ENCODE results near the gene C2CD5. TPM values are rescaled to one million over a fixed set of nuclear protein-coding genes. Genes with fewer than 3 reads are reported as not detected.
"Not testable (repeated sequence)": the region's sequence is repeated elsewhere in the genome, so short reads cannot be mapped to it uniquely, and the experiment has no call there.

The C2CD5 gene
- total RNA-seq, 6 donors from 2014 or later = 20.8 to 56.6 (median 36.6) TPM

- H3K27me3 ChIP-seq = no peaks in the 10 kb centered on the region
- WGBS, 2 donors = 84% methylated on average over 4 of the region's 4 CpGs
- no peak for ATAC-seq (ENCODE audit: low FRiP score in 2 of 2)
- DNase-seq = no peak
- TF ChIP-seq EP300 (IDR thresholded peaks at IDR 0.05) (no peak), CTCF (IDR thresholded peaks at IDR 0.05) (no peak), POLR2A (IDR thresholded peaks at IDR 0.05) (no peak), POLR2AphosphoS5 (IDR thresholded peaks at IDR 0.05) (no peak)
- no peak overlapping the region for H3K4me3 ChIP-seq
- peaks cover 0 to 19% (median 0%) of the 10 kb centered on the region in 4 donors for H3K36me3 ChIP-seq
- no peak overlapping the region for H3K27ac ChIP-seq
- H3K9me3 ChIP-seq = no peaks in the 10 kb centered on the region
- H3K4me1 ChIP-seq = no peaks in the 10 kb centered on the region
Observed at GRCh38 chr12:22500100-22500499, 44.2 kb downstream of the C2CD5 start.

- Histone ChIP-seq H3K4me3 (no peak overlapping the region), H3K4me1 (no peaks in the 10 kb centered on the region), H3K9me3 (no peaks in the 10 kb centered on the region), H3K27ac (no peak overlapping the region), H3K36me3 (peaks cover 0 to 16% (median 0%) of the 10 kb centered on the region in 4 donors), H3K27me3 (no peaks in the 10 kb centered on the region)
- ATAC-seq (ENCODE audit: low FRiP score in 2 of 2) = no peak
- no peak for TF ChIP-seq EP300 (IDR thresholded peaks at IDR 0.05)
- no peak for TF ChIP-seq POLR2A (IDR thresholded peaks at IDR 0.05)
- TF ChIP-seq CTCF (IDR thresholded peaks at IDR 0.05) = no peak
- TF ChIP-seq POLR2AphosphoS5 (IDR thresholded peaks at IDR 0.05) = no peak
- 90 to 96% methylated on average over 2 of the region's 2 CpGs for WGBS, 2 donors
- no peak for DNase-seq
Observed at GRCh38 chr12:22499445-22499844, 44.9 kb downstream of the C2CD5 start.

GRCh38 chr12:22494319-22494718, 50.0 kb downstream of the C2CD5 start:
- 76 to 79% methylated on average over 1 of the region's 1 CpG for WGBS, 2 donors
- ATAC-seq (ENCODE audit: low FRiP score in 2 of 2) = no peak
- DNase-seq = no peak
- TF ChIP-seq CTCF (IDR thresholded peaks at IDR 0.05) = no peak
- TF ChIP-seq EP300 (IDR thresholded peaks at IDR 0.05) = no peak
- no peak for TF ChIP-seq POLR2AphosphoS5 (IDR thresholded peaks at IDR 0.05)
- no peak for TF ChIP-seq POLR2A (IDR thresholded peaks at IDR 0.05)
- H3K4me3 ChIP-seq = no peak overlapping the region
- no peaks in the 10 kb centered on the region for H3K4me1 ChIP-seq
- no peaks in the 10 kb centered on the region for H3K9me3 ChIP-seq
- peaks cover 13 to 32% (median 15%) of the 10 kb centered on the region in 4 donors for H3K36me3 ChIP-seq
- no peak overlapping the region for H3K27ac ChIP-seq
- no peaks in the 10 kb centered on the region for H3K27me3 ChIP-seq

GRCh38 chr12:22491034-22491433, 53.3 kb downstream of the C2CD5 start:
- DNase-seq (no peak), ATAC-seq (ENCODE audit: low FRiP score in 2 of 2) (no peak)
- Histone ChIP-seq H3K27me3 (no peaks in the 10 kb centered on the region), H3K9me3 (no peaks in the 10 kb centered on the region), H3K36me3 (peaks cover 14 to 49% (median 20%) of the 10 kb centered on the region in 4 donors), H3K4me3 (no peak overlapping the region), H3K4me1 (no peaks in the 10 kb centered on the region), H3K27ac (no peak overlapping the region)
- WGBS, 2 donors = 86 to 89% methylated on average over 1 of the region's 1 CpG
- no peak for TF ChIP-seq CTCF (IDR thresholded peaks at IDR 0.05)
- no peak for TF ChIP-seq EP300 (IDR thresholded peaks at IDR 0.05)
- TF ChIP-seq POLR2A (IDR thresholded peaks at IDR 0.05) = no peak
- no peak for TF ChIP-seq POLR2AphosphoS5 (IDR thresholded peaks at IDR 0.05)

- Histone ChIP-seq H3K27me3 (no peaks in the 10 kb centered on the region), H3K36me3 (peaks cover 25 to 64% (median 28%) of the 10 kb centered on the region in 4 donors), H3K9me3 (no peaks in the 10 kb centered on the region), H3K4me3 (no peak overlapping the region), H3K4me1 (no peaks in the 10 kb centered on the region), H3K27ac (no peak overlapping the region)
- DNase-seq = no peak
- TF ChIP-seq POLR2A (IDR thresholded peaks at IDR 0.05) = no peak
- ATAC-seq (ENCODE audit: low FRiP score in 2 of 2) = no peak
- 95 to 99% methylated on average over 3 of the region's 3 CpGs for WGBS, 2 donors
Observed at GRCh38 chr12:22488478-22488877, 55.9 kb downstream of the C2CD5 start.

- H3K27me3 ChIP-seq; H3K27ac ChIP-seq; H3K4me1 ChIP-seq; H3K9me3 ChIP-seq; ATAC-seq (ENCODE audit: low FRiP score in 2 of 2); H3K4me3 ChIP-seq; DNase-seq: not testable (repeated sequence)
- 83 to 89% methylated on average over 2 to 3 of the region's 3 CpGs for WGBS, 2 donors
- H3K36me3 ChIP-seq = peaks cover 21 to 66% (median 27%) of the 10 kb centered on the region in 4 donors
Observed at GRCh38 chr12:22487683-22488082, 56.7 kb downstream of the C2CD5 start.
